Prostate gland (tissue), 2 donors: ENCODE results near the gene MSRB3.

ENCODE experiments used
- POLR2A ChIP-seq: fragments of 450-650 bp; IDR thresholded peaks from one replicate; pipeline ENCODE4 v1.6.1; 2016; ENCODE audit warnings: antibody characterized with exemption, mild to moderate bottlenecking
- POLR2AphosphoS5 ChIP-seq: sonication (generic); formaldehyde crosslinking; IDR thresholded peaks from one replicate; pipeline ENCODE4 v1.6.1; 2017; ENCODE audit warnings: antibody characterized with exemption
- TF ChIP-seq, protein P1 (sequence below), 4 experiments: fragments of 200-600 bp in 2 of 4; fragments of 450-650 bp in 2 of 4; sonication (generic) in 2 of 4; IDR thresholded peaks; 1 replicate in 3 of 4; 2 replicates in 1 of 4; pipeline ENCODE4 v1.5.1; 2016 to 2019; ENCODE audit warnings: antibody characterized with exemption in 4 of 4, mild to moderate bottlenecking in 2 of 4, moderate library complexity in 2 of 4

DNA sequence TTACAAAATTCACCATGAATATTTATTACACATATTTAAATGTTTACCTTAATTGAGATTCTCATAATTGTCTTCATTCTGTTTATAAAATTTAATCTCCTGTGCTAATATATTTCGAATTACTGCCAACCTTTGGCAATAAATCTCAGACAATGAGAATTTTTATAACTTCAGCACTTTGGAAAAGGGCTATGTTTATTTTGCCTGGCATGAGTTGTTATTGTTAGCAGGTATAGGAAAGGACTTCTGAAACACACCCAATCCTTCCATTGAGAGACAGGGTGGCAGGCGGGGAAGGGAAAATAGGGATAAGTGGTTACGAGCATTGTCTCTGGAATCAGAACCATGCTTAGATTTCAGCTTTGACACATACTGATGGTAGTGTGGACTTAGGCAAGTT lies 12.1 kb upstream of the MSRB3 start:
- TF ChIP-seq, protein P1, sequence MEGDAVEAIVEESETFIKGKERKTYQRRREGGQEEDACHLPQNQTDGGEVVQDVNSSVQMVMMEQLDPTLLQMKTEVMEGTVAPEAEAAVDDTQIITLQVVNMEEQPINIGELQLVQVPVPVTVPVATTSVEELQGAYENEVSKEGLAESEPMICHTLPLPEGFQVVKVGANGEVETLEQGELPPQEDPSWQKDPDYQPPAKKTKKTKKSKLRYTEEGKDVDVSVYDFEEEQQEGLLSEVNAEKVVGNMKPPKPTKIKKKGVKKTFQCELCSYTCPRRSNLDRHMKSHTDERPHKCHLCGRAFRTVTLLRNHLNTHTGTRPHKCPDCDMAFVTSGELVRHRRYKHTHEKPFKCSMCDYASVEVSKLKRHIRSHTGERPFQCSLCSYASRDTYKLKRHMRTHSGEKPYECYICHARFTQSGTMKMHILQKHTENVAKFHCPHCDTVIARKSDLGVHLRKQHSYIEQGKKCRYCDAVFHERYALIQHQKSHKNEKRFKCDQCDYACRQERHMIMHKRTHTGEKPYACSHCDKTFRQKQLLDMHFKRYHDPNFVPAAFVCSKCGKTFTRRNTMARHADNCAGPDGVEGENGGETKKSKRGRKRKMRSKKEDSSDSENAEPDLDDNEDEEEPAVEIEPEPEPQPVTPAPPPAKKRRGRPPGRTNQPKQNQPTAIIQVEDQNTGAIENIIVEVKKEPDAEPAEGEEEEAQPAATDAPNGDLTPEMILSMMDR (IDR thresholded peaks at IDR 0.05), result no peak
- TF ChIP-seq POLR2AphosphoS5 (no peak), POLR2A (no peak)
